Pons (tissue), 1 donor: ENCODE data around the gene CBX4.

Experiments
- DNase-seq: peaks from one replicate; pipeline ENCODE4 v3.0.0-alpha.2; 2016; ENCODE audit warnings: low spot score

The CBX4 gene

GRCh38 chr17:79811868-79812352, 27.3 kb downstream of the CBX4 start:
- no peak for DNase-seq

GRCh38 chr17:79811011-79811867, 28.0 kb downstream of the CBX4 start:
- peak; percentile 38 for DNase-seq

GRCh38 chr17:79810130-79811010, 28.9 kb downstream of the CBX4 start:
- peak; percentile 56 for DNase-seq

- no peak for DNase-seq
These were observed 29.6 kb downstream of the CBX4 start for GRCh38 chr17:79809530-79810129.

GRCh38 chr17:79808763-79809529, 30.3 kb downstream of the CBX4 start:
- peak; percentile 34 for DNase-seq

GRCh38 chr17:79806863-79807720, 32.1 kb downstream of the CBX4 start:
- no peak for DNase-seq

GRCh38 chr17:79806446-79806760, 32.8 kb downstream of the CBX4 start:
- no peak for DNase-seq

- DNase-seq, result no peak
These were observed 34.2 kb downstream of the CBX4 start for GRCh38 chr17:79804856-79805696.

GRCh38 chr17:79803997-79804855, 35.0 kb downstream of the CBX4 start:
- DNase-seq, result no peak

GRCh38 chr17:79803421-79803996, 35.7 kb downstream of the CBX4 start:
- DNase-seq, result no peak

- no peak for DNase-seq
These were observed 36.4 kb downstream of the CBX4 start for GRCh38 chr17:79802736-79803420.

- no peak for DNase-seq
These were observed 37.1 kb downstream of the CBX4 start for GRCh38 chr17:79802039-79802735.

GRCh38 chr17:79801156-79802038, 37.8 kb downstream of the CBX4 start:
- no peak for DNase-seq

- no peak for DNase-seq
These were observed 38.7 kb downstream of the CBX4 start for GRCh38 chr17:79800325-79801155.
